T-cell (primary cell): ENCODE data around the gene ARF1. TPM values are rescaled to one million over a fixed set of nuclear protein-coding genes. Genes with fewer than 3 reads are reported as not detected.

Experiments
- ATAC-seq, 4 experiments: fragments of 200-7000 bp in 3 of 4; fragments of 150-1000 bp in 1 of 4; cut with Tn5 transposase; replicated peaks in 1 of 4; 1 replicate in 3 of 4; 2 replicates in 1 of 4; pipeline ENCODE4 v1.10.0; 2021; ENCODE audit warnings: moderate library complexity in 3 of 4, mild to moderate bottlenecking in 2 of 4, moderate number of reproducible peaks in 1 of 4
- CTCF ChIA-PET, 2 donors: fragments of 300-600 bp; sonication (Branson Sonifier 250); formaldehyde crosslinking; loops; one replicate each; lab custom pipeline; 2022; ENCODE audit warnings: antibody characterized with exemption in 2 of 2; lab: Charles Lee
- POLR2A ChIA-PET, 2 donors: fragments of 300-600 bp; sonication (Branson Sonifier 250); formaldehyde crosslinking; loops; one replicate each; lab custom pipeline; 2022; ENCODE audit warnings: antibody characterized with exemption in 2 of 2; lab: Charles Lee
- DNase-seq, 35 experiments: peaks; one replicate each; pipeline versions ENCODE4 v3.0.0 to v3.0.0-alpha.2; 2013 to 2023
- H3K27ac ChIP-seq: one replicate; pipeline ENCODE4 v1.5.1; 2013; ENCODE audit warnings: low read length
- H3K27me3 ChIP-seq, 2 experiments: replicated peaks in 1 of 2; 1 replicate in 1 of 2; 2 replicates in 1 of 2; pipeline versions ENCODE4 v1.6.1 to v1.7.0; 2013; ENCODE audit warnings: low read length in 1 of 2, mixed read lengths in 1 of 2; ENCODE audit not compliant: control insufficient read depth in 2 of 2, insufficient read depth in 2 of 2; ENCODE audit errors: extremely low read depth in 1 of 2
- H3K36me3 ChIP-seq, 2 donors: 1 replicate in 1 of 2; 2 replicates in 1 of 2; pipeline versions ENCODE4 v1.6.1 to v1.7.0; 2013; ENCODE audit warnings: low read length in 1 of 2; ENCODE audit not compliant: control insufficient read depth in 2 of 2, insufficient read depth in 1 of 2; ENCODE audit errors: extremely low read depth in 1 of 2
- H3K4me1 ChIP-seq, 2 experiments: 1 replicate in 1 of 2; 2 replicates in 1 of 2; pipeline versions ENCODE4 v1.6.1 to v1.7.0; 2013; ENCODE audit warnings: low read length in 2 of 2, mixed read lengths in 1 of 2; ENCODE audit not compliant: insufficient read depth in 2 of 2, control insufficient read depth in 1 of 2; ENCODE audit errors: extremely low read depth in 1 of 2
- H3K4me3 ChIP-seq, 2 donors: 1 replicate in 1 of 2; 2 replicates in 1 of 2; pipeline versions ENCODE4 v1.5.1 to v1.7.0; 2013; ENCODE audit warnings: mild to moderate bottlenecking in 2 of 2, low read length in 1 of 2, moderate library complexity in 1 of 2; ENCODE audit not compliant: control insufficient read depth in 1 of 2; ENCODE audit errors: extremely low read depth in 1 of 2
- H3K9me3 ChIP-seq: 2 replicates; pipeline ENCODE4 v1.7.0; 2013
- H3K27ac Mint-ChIP-seq, 2 donors: one replicate each; pipeline ENCODE4 v1.8.0; 2020 to 2021; ENCODE audit warnings: mild to moderate bottlenecking in 2 of 2, mixed read lengths in 2 of 2
- H3K27me3 Mint-ChIP-seq, 2 donors: one replicate each; pipeline ENCODE4 v1.8.0; 2021 to 2022; ENCODE audit warnings: mixed read lengths in 2 of 2
- H3K36me3 Mint-ChIP-seq: one replicate; pipeline ENCODE4 v1.8.0; 2021; ENCODE audit warnings: mixed read lengths
- H3K4me1 Mint-ChIP-seq, 3 donors: one replicate each; pipeline ENCODE4 v1.8.0; 2020 to 2022; ENCODE audit warnings: mixed read lengths in 3 of 3, mild to moderate bottlenecking in 1 of 3
- H3K4me3 Mint-ChIP-seq, 3 donors: one replicate each; pipeline ENCODE4 v1.8.0; 2020 to 2022; ENCODE audit warnings: mild to moderate bottlenecking in 3 of 3, mixed read lengths in 3 of 3, moderate library complexity in 3 of 3
- H3K9me3 Mint-ChIP-seq, 3 donors: one replicate each; pipeline ENCODE4 v1.8.0; 2020 to 2022; ENCODE audit warnings: mixed read lengths in 3 of 3
- WGBS: methylation state at CpG from one replicate; pipeline ENCODE4 v1.1.5; 2013; ENCODE audit warnings: missing lambda C conversion rate; ENCODE audit not compliant: insufficient coverage; 5-methylcytosine and 5-hydroxymethylcytosine counted together
- total RNA-seq, 35 experiments: library from RNA in 6 of 35; stranded (reverse) in 6 of 35; fragments of 120-200 nt in 1 of 35; gene quantifications; one replicate each; pipeline versions ENCODE4 v1.2.1 to v1.2.4 and lab custom pipeline; 2013 to 2026

Gene ARF1
- total RNA-seq, 5 donors from 2014 or later (not counting 1 experiment from before 2014, with no cell fraction given) = 232 to 309 (median 258) TPM

DNA sequence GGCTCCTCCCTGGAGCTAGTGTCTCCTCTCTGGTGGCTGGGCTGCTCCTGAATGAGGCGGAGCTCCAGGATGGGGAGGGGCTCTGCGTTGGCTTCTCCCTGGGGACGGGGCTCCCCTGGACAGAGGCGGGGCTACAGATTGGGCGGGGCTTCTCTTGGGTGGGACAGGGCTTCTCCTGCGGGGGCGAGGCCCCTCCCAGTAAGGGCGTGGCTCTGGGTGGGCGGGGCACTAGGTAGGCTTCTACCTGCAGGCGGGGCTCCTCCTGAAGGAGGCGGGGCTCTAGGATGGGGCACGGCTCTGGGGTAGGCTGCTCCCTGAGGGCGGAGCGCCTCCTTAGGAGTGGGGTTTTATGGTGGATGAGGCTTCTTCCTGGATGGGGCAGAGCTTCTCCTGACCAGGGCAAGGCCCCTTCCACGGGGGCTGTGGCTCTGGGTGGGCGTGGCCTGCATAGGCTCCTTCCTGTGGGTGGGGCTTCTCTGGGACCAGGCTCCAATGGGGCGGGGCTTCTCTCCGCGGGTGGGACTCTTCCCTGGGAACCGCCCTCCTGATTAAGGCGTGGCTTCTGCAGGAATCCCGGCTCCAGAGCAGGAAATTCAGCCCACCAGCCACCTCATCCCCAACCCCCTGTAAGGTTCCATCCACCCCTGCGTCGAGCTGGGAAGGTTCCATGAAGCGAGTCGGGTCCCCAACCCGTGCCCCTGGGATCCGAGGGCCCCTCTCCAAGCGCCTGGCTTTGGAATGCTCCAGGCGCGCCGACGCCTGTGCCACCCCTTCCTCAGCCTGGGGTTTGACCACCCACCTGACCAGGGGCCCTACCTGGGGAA lies 22.7 kb upstream of the ARF1 start:
- Mint-ChIP-seq H3K27me3 (peaks cover 18 to 34% of the 10 kb centered on the region in 2 donors), H3K9me3 (no peaks in the 10 kb centered on the region), H3K27ac (no peak overlapping the region), H3K36me3 (no peaks in the 10 kb centered on the region), H3K4me3 (peak overlapping the region; percentile 55 to 65 (median 60)), H3K4me1 (peaks cover 8 to 17% (median 10%) of the 10 kb centered on the region in 3 donors)
- ATAC-seq = peak in 3 of 4 experiments; percentile 58 to 63 (median 60)
- DNase-seq = peak; percentile 14 to 77 (median 47)
- Histone ChIP-seq H3K4me1 (peaks cover 2 to 27% of the 10 kb centered on the region in 2 experiments), H3K9me3 (no peaks in the 10 kb centered on the region), H3K36me3 (no peaks in the 10 kb centered on the region), H3K27ac (no peak overlapping the region), H3K27me3 (peaks cover 9 to 72% of the 10 kb centered on the region in 2 experiments), H3K4me3 (peak overlapping the region; percentile 44 to 67)
- 13% methylated on average over 23 of the region's 33 CpGs for WGBS
- CTCF ChIA-PET = interaction anchor here (0.6 to 1.5 kb wide), 3 partner anchors 107 to 1854 kb away, joined by 3 to 8 read pairs (median 6); no protein-coding TSS in a partner anchor
- POLR2A ChIA-PET = interaction anchor here in 1 of 2 donors (0.6 kb wide), 1 partner anchor 399 kb away, joined by 4 read pairs; no protein-coding TSS in a partner anchor

- Histone ChIP-seq H3K4me3 (peak overlapping the region; percentile 44 to 67), H3K9me3 (no peaks in the 10 kb centered on the region), H3K27ac (no peak overlapping the region), H3K4me1 (peaks cover 2 to 27% of the 10 kb centered on the region in 2 experiments), H3K27me3 (peaks cover 9 to 80% of the 10 kb centered on the region in 2 experiments), H3K36me3 (no peaks in the 10 kb centered on the region)
- CTCF ChIA-PET = interaction anchor here in 1 of 2 donors (0.6 to 0.7 kb wide), 2 partner anchors 1562 to 1855 kb away, joined by 6 to 8 read pairs; no protein-coding TSS in a partner anchor
- Mint-ChIP-seq H3K36me3 (no peaks in the 10 kb centered on the region), H3K4me3 (peak overlapping the region in 2 of 3 donors; percentile 54 to 65), H3K27me3 (peaks cover 20 to 41% of the 10 kb centered on the region in 2 donors), H3K9me3 (no peaks in the 10 kb centered on the region), H3K27ac (no peak overlapping the region), H3K4me1 (peaks cover 8 to 17% (median 10%) of the 10 kb centered on the region in 3 donors)
- DNase-seq (no peak), ATAC-seq (no peak)
- WGBS = 7% methylated on average over 23 of the region's 34 CpGs
- POLR2A ChIA-PET = interaction anchor here in 1 of 2 donors (0.6 to 0.7 kb wide), 2 partner anchors 63 to 398 kb away, joined by 3 to 4 read pairs; no protein-coding TSS in a partner anchor
These were observed 21.9 kb upstream of the ARF1 start for GRCh38 chr1:228060458-228061190.

- Histone ChIP-seq H3K27ac (no peak overlapping the region), H3K4me3 (no peak overlapping the region), H3K27me3 (peaks cover 9 to 89% of the 10 kb centered on the region in 2 experiments), H3K36me3 (no peaks in the 10 kb centered on the region), H3K9me3 (no peaks in the 10 kb centered on the region), H3K4me1 (peaks cover 2 to 27% of the 10 kb centered on the region in 2 experiments)
- peaks cover 8 to 17% (median 10%) of the 10 kb centered on the region in 3 donors for H3K4me1 Mint-ChIP-seq
- POLR2A ChIA-PET = interaction anchor here in 1 of 2 donors (0.7 kb wide), 1 partner anchor 62 kb away, joined by 3 read pairs; no protein-coding TSS in a partner anchor
- peak overlapping the region in 1 of 3 donors; percentile 65 for H3K4me3 Mint-ChIP-seq
- no peak for ATAC-seq
- 65% methylated on average over 5 of the region's 10 CpGs for WGBS
- CTCF ChIA-PET = interaction anchor here in 1 of 2 donors (0.6 kb wide), 1 partner anchor 397 kb away, joined by 5 read pairs; no protein-coding TSS in a partner anchor
- no peak for DNase-seq
- no peak overlapping the region for H3K27ac Mint-ChIP-seq
- H3K9me3 Mint-ChIP-seq = no peaks in the 10 kb centered on the region
- no peaks in the 10 kb centered on the region for H3K36me3 Mint-ChIP-seq
- peaks cover 22 to 48% of the 10 kb centered on the region in 2 donors for H3K27me3 Mint-ChIP-seq
These were observed 21.0 kb upstream of the ARF1 start for GRCh38 chr1:228061411-228062084.

DNA sequence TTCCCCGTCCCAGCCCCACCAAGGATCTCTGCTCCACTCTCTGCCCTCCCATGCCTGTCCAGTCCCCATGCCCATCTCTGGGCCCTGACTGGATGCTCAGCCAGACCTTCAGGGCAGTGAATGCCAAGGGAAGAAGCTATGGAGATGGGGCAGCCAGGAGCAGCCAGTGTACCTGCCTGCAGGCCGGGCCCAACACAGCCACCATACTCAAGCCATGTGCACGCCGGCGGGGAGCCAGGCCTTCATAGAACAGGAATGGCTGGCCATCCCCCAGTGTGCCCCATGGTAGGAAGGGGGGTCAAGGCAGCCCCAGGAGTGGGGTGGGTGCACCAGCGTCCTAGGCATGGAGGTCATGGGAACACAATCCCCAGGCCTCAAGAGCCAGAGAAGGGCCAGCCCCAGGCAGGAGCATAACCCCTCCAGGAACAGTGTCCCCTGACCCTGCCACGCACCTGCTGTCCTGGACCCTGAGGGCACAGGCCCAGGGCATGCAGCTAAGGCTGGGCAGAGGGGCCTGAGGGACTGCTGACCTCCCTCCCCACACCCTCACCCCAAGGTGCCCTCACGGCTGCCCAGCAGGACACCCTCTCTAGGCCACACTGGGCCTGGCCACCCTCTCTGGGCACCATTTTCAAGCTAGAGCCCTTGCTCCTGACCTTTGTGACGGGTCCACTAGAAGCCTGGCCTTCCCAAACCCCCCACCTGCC lies 20.3 kb upstream of the ARF1 start:
- H3K27ac ChIP-seq = no peak overlapping the region
- ChIA-PET POLR2A (no interaction called here), CTCF (no interaction called here)
- Mint-ChIP-seq H3K9me3 (no peaks in the 10 kb centered on the region), H3K27ac (no peak overlapping the region), H3K4me3 (no peak overlapping the region), H3K4me1 (peaks cover 8 to 17% (median 10%) of the 10 kb centered on the region in 3 donors), H3K27me3 (peaks cover 27 to 54% of the 10 kb centered on the region in 2 donors), H3K36me3 (no peaks in the 10 kb centered on the region)
- no peaks in the 10 kb centered on the region for H3K9me3 ChIP-seq
- no peak overlapping the region for H3K4me3 ChIP-seq
- DNase-seq (no peak), ATAC-seq (no peak)
- peaks cover 14 to 96% of the 10 kb centered on the region in 2 experiments for H3K27me3 ChIP-seq
- peaks cover 2 to 27% of the 10 kb centered on the region in 2 experiments for H3K4me1 ChIP-seq
- H3K36me3 ChIP-seq = no peaks in the 10 kb centered on the region
- 83% methylated on average over 4 of the region's 9 CpGs for WGBS

DNA sequence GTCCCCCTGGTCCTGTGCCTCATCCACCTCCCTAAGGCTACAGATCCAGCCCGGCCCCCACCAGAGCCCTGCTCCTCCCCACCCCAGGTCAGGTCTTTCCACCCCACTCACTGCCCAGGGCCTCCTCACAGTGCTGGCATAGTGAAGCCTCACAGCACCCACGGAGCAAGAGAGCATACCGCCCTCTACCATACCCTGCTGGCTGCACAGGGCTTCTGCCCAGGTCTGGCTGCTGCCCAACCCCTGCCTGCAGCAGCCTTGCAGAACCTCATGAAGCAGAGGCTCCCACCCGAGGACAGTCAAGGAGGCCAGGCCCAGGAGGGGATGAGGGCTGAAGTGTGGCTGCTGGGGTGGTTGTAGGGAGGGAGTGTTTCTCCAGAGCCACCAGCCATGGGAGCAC lies 19.7 kb upstream of the ARF1 start:
- POLR2A ChIA-PET = no interaction called here
- WGBS = 61% methylated on average over 4 of the region's 4 CpGs
- DNase-seq = no peak

More for the DNA sequence above, 19.7 kb upstream of the ARF1 start:
- ATAC-seq = no peak
- no peaks in the 10 kb centered on the region for H3K9me3 Mint-ChIP-seq
- H3K27me3 Mint-ChIP-seq = peaks cover 29 to 53% of the 10 kb centered on the region in 2 donors
- peaks cover 8 to 17% (median 10%) of the 10 kb centered on the region in 3 donors for H3K4me1 Mint-ChIP-seq
- H3K36me3 Mint-ChIP-seq = no peaks in the 10 kb centered on the region
- Histone ChIP-seq H3K36me3 (no peaks in the 10 kb centered on the region), H3K4me1 (peaks cover 2 to 27% of the 10 kb centered on the region in 2 experiments), H3K9me3 (no peaks in the 10 kb centered on the region), H3K27me3 (peaks cover 14 to 97% of the 10 kb centered on the region in 2 experiments), H3K4me3 (no peak overlapping the region), H3K27ac (no peak overlapping the region)
- CTCF ChIA-PET = no interaction called here
- no peak overlapping the region for H3K27ac Mint-ChIP-seq
- no peak overlapping the region for H3K4me3 Mint-ChIP-seq
